WTC11 (cell line): ENCODE data around the gene SPSB2. TPM values are rescaled to one million over a fixed set of nuclear protein-coding genes. Genes with fewer than 3 reads are reported as not detected.

Experiments
- ATAC-seq: fragments of 200-7000 bp; cut with Tn5 transposase; 2 replicates; pipeline ENCODE4 v1.10.0; 2021; ENCODE audit warnings: mild to moderate bottlenecking, moderate library complexity
- CTCF ChIA-PET: fragments of 300-600 bp; sonication (Branson Sonifier 250); formaldehyde crosslinking; loops from one replicate; lab custom pipeline; 2021; ENCODE audit warnings: antibody characterized with exemption; lab: Charles Lee
- POLR2A ChIA-PET: fragments of 350-600 bp; sonication (Branson Sonifier 250); formaldehyde crosslinking; loops from one replicate; lab custom pipeline; 2021; ENCODE audit warnings: antibody characterized with exemption; lab: Charles Lee
- DNase-seq: peaks from one replicate; pipeline ENCODE4 v3.0.0; 2021; ENCODE audit warnings: low spot score
- H3K27ac Mint-ChIP-seq: 2 replicates; pipeline ENCODE4 v1.8.0; 2021; ENCODE audit warnings: mixed read lengths
- H3K27me3 Mint-ChIP-seq: 2 replicates; pipeline ENCODE4 v1.8.0; 2021; ENCODE audit warnings: low read depth, mild to moderate bottlenecking, moderate library complexity, mixed read lengths
- H3K36me3 Mint-ChIP-seq: 2 replicates; pipeline ENCODE4 v1.8.0; 2021; ENCODE audit warnings: mixed read lengths
- H3K4me1 Mint-ChIP-seq: 2 replicates; pipeline ENCODE4 v1.8.0; 2022; ENCODE audit warnings: mixed read lengths
- H3K4me3 Mint-ChIP-seq: 2 replicates; pipeline ENCODE4 v1.8.0; 2021; ENCODE audit warnings: mild to moderate bottlenecking, moderate library complexity, mixed read lengths
- H3K9me3 Mint-ChIP-seq: 2 replicates; pipeline ENCODE4 v1.8.0; 2021; ENCODE audit warnings: mixed read lengths
- CBFB ChIP-seq: sonication (generic); formaldehyde crosslinking; IDR thresholded peaks from 2 replicates; pipeline ENCODE4 v1.8.1; 2022; ENCODE audit warnings: mild to moderate bottlenecking, low read depth, missing genetic modification reagents
- CDX4 ChIP-seq: fragments of 250-450 bp; sonication (Bioruptor Pico); IDR thresholded peaks from 2 replicates; pipeline ENCODE4 v1.9.0; 2021; ENCODE audit warnings: moderate library complexity, mild to moderate bottlenecking, inconsistent platforms, borderline replicate concordance
- CREB1 ChIP-seq: sonication (generic); formaldehyde crosslinking; IDR thresholded peaks from 2 replicates; pipeline ENCODE4 v1.8.0; 2023; ENCODE audit warnings: mild to moderate bottlenecking, missing genetic modification reagents
- E2F4 ChIP-seq: sonication (generic); formaldehyde crosslinking; IDR thresholded peaks from 2 replicates; pipeline ENCODE4 v1.8.1; 2022; ENCODE audit warnings: low read depth, mild to moderate bottlenecking, moderate library complexity, missing genetic modification reagents, borderline replicate concordance
- ELF4 ChIP-seq: sonication (generic); formaldehyde crosslinking; IDR thresholded peaks from 2 replicates; pipeline ENCODE4 v1.8.1; 2022; ENCODE audit warnings: low read depth, mild to moderate bottlenecking, moderate library complexity, missing genetic modification reagents
- ETV6 ChIP-seq: sonication (generic); formaldehyde crosslinking; IDR thresholded peaks from 2 replicates; pipeline ENCODE4 v1.8.1; 2022; ENCODE audit warnings: mild to moderate bottlenecking, missing genetic modification reagents
- GRHL2 ChIP-seq: fragments of 250-450 bp; sonication (Bioruptor Pico); IDR thresholded peaks from 2 replicates; pipeline ENCODE4 v1.8.0; 2022; ENCODE audit warnings: mild to moderate bottlenecking, moderate library complexity; ENCODE audit not compliant: insufficient replicate concordance, severe bottlenecking
- IRF1 ChIP-seq: sonication (generic); formaldehyde crosslinking; IDR thresholded peaks from 2 replicates; pipeline ENCODE4 v1.8.0; 2023; ENCODE audit warnings: missing genetic modification reagents
- KAT7 ChIP-seq: sonication (generic); formaldehyde crosslinking; IDR thresholded peaks from 2 replicates; pipeline ENCODE4 v1.8.1; 2023; ENCODE audit warnings: missing genetic modification reagents, mild to moderate bottlenecking, borderline replicate concordance
- MYBL2 ChIP-seq: sonication (generic); formaldehyde crosslinking; IDR thresholded peaks from 2 replicates; pipeline ENCODE4 v1.8.1; 2023; ENCODE audit warnings: mild to moderate bottlenecking, moderate library complexity, missing genetic modification reagents
- NR1H2 ChIP-seq: sonication (generic); formaldehyde crosslinking; IDR thresholded peaks from 2 replicates; pipeline ENCODE4 v1.9.0; 2021; ENCODE audit warnings: mild to moderate bottlenecking, moderate library complexity, missing genetic modification reagents
- NR2C2 ChIP-seq: sonication (generic); formaldehyde crosslinking; IDR thresholded peaks from 2 replicates; pipeline ENCODE4 v1.8.0; 2022; ENCODE audit warnings: mild to moderate bottlenecking, missing genetic modification reagents
- SMAD3 ChIP-seq: sonication (generic); formaldehyde crosslinking; IDR thresholded peaks from 2 replicates; pipeline ENCODE4 v1.8.0; 2022; ENCODE audit warnings: missing genetic modification reagents, mild to moderate bottlenecking, borderline replicate concordance
- TEAD4 ChIP-seq: sonication (generic); formaldehyde crosslinking; IDR thresholded peaks from 2 replicates; pipeline ENCODE4 v1.8.0; 2022; ENCODE audit warnings: mild to moderate bottlenecking, missing genetic modification reagents
- TP53 ChIP-seq: sonication (generic); formaldehyde crosslinking; IDR thresholded peaks from 2 replicates; pipeline ENCODE4 v1.8.1; 2023; ENCODE audit warnings: mild to moderate bottlenecking, missing genetic modification reagents
- total RNA-seq: library from RNA; stranded (reverse); gene quantifications from 3 replicates; pipeline ENCODE4 v1.2.3, GENCODE V29; 2021
- TF ChIP-seq, protein P1 (sequence below): sonication (generic); formaldehyde crosslinking; IDR thresholded peaks from 2 replicates; pipeline ENCODE4 v1.8.1; 2023; ENCODE audit warnings: mild to moderate bottlenecking, missing genetic modification reagents
- TF ChIP-seq, protein P2 (sequence below): sonication (generic); formaldehyde crosslinking; IDR thresholded peaks from 2 replicates; pipeline ENCODE4 v1.8.1; 2023; ENCODE audit warnings: mild to moderate bottlenecking, missing genetic modification reagents, borderline replicate concordance
- TF ChIP-seq, protein P3 (sequence below): sonication (generic); formaldehyde crosslinking; IDR thresholded peaks from 2 replicates; pipeline ENCODE4 v1.8.0; 2022; ENCODE audit warnings: missing genetic modification reagents
- TF ChIP-seq, protein P4 (sequence below): sonication (generic); formaldehyde crosslinking; IDR thresholded peaks from 2 replicates; pipeline ENCODE4 v1.8.0; 2022; ENCODE audit warnings: mild to moderate bottlenecking, missing genetic modification reagents

SPSB2 gene
- total RNA-seq, 1 experiment from 2014 or later: 25.5 TPM

GRCh38 chr12:6896846-6897435, 23.8 kb upstream of the SPSB2 start:
- TF ChIP-seq KAT7 (CRISPR knock-in tag): no peak
- TF ChIP-seq TEAD4 (CRISPR knock-in tag): no peak
- TF ChIP-seq, protein P1, sequence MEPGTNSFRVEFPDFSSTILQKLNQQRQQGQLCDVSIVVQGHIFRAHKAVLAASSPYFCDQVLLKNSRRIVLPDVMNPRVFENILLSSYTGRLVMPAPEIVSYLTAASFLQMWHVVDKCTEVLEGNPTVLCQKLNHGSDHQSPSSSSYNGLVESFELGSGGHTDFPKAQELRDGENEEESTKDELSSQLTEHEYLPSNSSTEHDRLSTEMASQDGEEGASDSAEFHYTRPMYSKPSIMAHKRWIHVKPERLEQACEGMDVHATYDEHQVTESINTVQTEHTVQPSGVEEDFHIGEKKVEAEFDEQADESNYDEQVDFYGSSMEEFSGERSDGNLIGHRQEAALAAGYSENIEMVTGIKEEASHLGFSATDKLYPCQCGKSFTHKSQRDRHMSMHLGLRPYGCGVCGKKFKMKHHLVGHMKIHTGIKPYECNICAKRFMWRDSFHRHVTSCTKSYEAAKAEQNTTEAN: no peak
- no peak for TF ChIP-seq CDX4
- no peak for TF ChIP-seq E2F4 (CRISPR knock-in tag)
- no peak for TF ChIP-seq NR2C2 (CRISPR knock-in tag)
- no peak for TF ChIP-seq ETV6 (CRISPR knock-in tag)
- TF ChIP-seq CBFB (CRISPR knock-in tag): no peak
- no peak for TF ChIP-seq CREB1 (CRISPR knock-in tag)
- no peak for TF ChIP-seq MYBL2 (CRISPR knock-in tag)
- TF ChIP-seq, protein P2, sequence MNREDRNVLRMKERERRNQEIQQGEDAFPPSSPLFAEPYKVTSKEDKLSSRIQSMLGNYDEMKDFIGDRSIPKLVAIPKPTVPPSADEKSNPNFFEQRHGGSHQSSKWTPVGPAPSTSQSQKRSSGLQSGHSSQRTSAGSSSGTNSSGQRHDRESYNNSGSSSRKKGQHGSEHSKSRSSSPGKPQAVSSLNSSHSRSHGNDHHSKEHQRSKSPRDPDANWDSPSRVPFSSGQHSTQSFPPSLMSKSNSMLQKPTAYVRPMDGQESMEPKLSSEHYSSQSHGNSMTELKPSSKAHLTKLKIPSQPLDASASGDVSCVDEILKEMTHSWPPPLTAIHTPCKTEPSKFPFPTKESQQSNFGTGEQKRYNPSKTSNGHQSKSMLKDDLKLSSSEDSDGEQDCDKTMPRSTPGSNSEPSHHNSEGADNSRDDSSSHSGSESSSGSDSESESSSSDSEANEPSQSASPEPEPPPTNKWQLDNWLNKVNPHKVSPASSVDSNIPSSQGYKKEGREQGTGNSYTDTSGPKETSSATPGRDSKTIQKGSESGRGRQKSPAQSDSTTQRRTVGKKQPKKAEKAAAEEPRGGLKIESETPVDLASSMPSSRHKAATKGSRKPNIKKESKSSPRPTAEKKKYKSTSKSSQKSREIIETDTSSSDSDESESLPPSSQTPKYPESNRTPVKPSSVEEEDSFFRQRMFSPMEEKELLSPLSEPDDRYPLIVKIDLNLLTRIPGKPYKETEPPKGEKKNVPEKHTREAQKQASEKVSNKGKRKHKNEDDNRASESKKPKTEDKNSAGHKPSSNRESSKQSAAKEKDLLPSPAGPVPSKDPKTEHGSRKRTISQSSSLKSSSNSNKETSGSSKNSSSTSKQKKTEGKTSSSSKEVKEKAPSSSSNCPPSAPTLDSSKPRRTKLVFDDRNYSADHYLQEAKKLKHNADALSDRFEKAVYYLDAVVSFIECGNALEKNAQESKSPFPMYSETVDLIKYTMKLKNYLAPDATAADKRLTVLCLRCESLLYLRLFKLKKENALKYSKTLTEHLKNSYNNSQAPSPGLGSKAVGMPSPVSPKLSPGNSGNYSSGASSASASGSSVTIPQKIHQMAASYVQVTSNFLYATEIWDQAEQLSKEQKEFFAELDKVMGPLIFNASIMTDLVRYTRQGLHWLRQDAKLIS: no peak
- TF ChIP-seq, protein P3, sequence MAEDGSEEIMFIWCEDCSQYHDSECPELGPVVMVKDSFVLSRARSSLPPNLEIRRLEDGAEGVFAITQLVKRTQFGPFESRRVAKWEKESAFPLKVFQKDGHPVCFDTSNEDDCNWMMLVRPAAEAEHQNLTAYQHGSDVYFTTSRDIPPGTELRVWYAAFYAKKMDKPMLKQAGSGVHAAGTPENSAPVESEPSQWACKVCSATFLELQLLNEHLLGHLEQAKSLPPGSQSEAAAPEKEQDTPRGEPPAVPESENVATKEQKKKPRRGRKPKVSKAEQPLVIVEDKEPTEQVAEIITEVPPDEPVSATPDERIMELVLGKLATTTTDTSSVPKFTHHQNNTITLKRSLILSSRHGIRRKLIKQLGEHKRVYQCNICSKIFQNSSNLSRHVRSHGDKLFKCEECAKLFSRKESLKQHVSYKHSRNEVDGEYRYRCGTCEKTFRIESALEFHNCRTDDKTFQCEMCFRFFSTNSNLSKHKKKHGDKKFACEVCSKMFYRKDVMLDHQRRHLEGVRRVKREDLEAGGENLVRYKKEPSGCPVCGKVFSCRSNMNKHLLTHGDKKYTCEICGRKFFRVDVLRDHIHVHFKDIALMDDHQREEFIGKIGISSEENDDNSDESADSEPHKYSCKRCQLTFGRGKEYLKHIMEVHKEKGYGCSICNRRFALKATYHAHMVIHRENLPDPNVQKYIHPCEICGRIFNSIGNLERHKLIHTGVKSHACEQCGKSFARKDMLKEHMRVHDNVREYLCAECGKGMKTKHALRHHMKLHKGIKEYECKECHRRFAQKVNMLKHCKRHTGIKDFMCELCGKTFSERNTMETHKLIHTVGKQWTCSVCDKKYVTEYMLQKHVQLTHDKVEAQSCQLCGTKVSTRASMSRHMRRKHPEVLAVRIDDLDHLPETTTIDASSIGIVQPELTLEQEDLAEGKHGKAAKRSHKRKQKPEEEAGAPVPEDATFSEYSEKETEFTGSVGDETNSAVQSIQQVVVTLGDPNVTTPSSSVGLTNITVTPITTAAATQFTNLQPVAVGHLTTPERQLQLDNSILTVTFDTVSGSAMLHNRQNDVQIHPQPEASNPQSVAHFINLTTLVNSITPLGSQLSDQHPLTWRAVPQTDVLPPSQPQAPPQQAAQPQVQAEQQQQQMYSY (CRISPR knock-in tag): no peak
- TF ChIP-seq TP53: no peak
- no peak for TF ChIP-seq SMAD3 (CRISPR knock-in tag)
- no peak for TF ChIP-seq NR1H2 (CRISPR knock-in tag)
- TF ChIP-seq ELF4: no peak
- TF ChIP-seq, protein P4, sequence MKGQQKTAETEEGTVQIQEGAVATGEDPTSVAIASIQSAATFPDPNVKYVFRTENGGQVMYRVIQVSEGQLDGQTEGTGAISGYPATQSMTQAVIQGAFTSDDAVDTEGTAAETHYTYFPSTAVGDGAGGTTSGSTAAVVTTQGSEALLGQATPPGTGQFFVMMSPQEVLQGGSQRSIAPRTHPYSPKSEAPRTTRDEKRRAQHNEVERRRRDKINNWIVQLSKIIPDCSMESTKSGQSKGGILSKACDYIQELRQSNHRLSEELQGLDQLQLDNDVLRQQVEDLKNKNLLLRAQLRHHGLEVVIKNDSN (CRISPR knock-in tag): no peak
- no peak for TF ChIP-seq IRF1 (CRISPR knock-in tag)
- no peak for TF ChIP-seq GRHL2 (CRISPR knock-in tag)
- POLR2A ChIA-PET: interaction anchor here (1.1 kb wide), 1 partner anchor 132 kb away, joined by 3 read pairs; no protein-coding TSS in a partner anchor
- ATAC-seq: no peak
- Mint-ChIP-seq H3K27me3 (peaks cover 4% of the 10 kb centered on the region), H3K4me1 (peaks cover 10% of the 10 kb centered on the region), H3K36me3 (no peaks in the 10 kb centered on the region), H3K4me3 (no peak overlapping the region), H3K27ac (no peak overlapping the region), H3K9me3 (no peaks in the 10 kb centered on the region)
- DNase-seq: no peak
- CTCF ChIA-PET: no interaction called here
